Retinal pigment epithelial cell (primary cell): ENCODE data around the gene NPC1.
"Not testable (repeated sequence)": the region's sequence is repeated elsewhere in the genome, so short reads cannot be mapped to it uniquely, and the experiment has no call there.

Experiments
- DNase-seq: peaks from one replicate; pipeline ENCODE4 v3.0.0-alpha.2; 2010; ENCODE audit warnings: low read depth
- H3K4me3 ChIP-seq: 2 replicates; pipeline ENCODE4 v1.5.1; 2011; ENCODE audit warnings: mild to moderate bottlenecking, low read length, control low read depth, moderate library complexity
- TF ChIP-seq, protein P1 (sequence below): conservative IDR thresholded peaks from 2 replicates; pipeline ENCODE4 v1.5.1; 2011; ENCODE audit warnings: low read depth, low read length, control low read depth, inconsistent platforms

NPC1 gene

DNA sequence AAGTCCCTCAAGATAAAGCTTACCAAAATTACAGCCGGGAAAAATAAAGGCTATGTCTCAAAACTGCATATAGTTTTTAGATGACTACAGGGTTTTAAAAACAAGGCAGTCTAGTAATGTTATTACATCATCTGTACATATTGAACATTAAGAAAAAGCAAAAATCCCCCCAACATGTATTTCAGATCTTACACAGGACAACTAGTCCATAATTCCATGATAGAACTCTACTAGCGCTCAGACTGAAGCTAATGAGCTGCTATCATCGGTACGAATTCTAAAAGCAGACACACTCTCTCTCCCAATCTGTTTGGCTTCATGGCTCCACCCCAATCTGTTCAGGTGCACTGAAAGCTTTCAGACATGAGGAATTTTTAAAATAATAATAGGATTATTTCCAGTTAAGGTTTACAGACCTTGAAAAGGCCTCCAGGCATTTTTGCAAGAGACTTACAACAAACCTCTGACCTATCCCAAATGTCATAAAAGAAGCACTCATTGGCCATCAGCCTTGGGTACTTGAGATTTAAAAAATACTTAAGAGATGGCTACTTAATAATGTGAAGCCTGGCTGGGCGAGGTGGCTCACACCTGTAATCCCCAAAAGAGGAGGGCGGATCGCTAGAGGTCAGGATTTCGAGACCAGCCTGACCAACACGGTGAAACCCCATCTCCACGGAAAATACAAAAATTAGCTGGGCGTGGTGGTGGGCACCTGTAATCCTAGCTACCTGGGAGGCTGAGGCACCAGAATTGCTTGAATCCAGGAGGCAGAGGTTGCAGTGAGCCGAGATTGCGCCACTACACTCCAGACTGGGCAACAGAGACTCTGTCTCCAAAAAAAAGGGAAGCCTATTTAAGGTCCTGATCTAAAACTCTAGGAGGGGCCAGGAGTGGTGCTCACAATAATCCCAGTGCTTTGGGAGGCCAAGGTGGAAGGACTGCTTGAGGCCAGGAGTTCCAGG, 2.0 kb downstream of the NPC1 start:
- TF ChIP-seq, protein P1, sequence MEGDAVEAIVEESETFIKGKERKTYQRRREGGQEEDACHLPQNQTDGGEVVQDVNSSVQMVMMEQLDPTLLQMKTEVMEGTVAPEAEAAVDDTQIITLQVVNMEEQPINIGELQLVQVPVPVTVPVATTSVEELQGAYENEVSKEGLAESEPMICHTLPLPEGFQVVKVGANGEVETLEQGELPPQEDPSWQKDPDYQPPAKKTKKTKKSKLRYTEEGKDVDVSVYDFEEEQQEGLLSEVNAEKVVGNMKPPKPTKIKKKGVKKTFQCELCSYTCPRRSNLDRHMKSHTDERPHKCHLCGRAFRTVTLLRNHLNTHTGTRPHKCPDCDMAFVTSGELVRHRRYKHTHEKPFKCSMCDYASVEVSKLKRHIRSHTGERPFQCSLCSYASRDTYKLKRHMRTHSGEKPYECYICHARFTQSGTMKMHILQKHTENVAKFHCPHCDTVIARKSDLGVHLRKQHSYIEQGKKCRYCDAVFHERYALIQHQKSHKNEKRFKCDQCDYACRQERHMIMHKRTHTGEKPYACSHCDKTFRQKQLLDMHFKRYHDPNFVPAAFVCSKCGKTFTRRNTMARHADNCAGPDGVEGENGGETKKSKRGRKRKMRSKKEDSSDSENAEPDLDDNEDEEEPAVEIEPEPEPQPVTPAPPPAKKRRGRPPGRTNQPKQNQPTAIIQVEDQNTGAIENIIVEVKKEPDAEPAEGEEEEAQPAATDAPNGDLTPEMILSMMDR, result no peak
- no peak for DNase-seq
- H3K4me3 ChIP-seq, result peak overlapping the region; percentile 80

DNA sequence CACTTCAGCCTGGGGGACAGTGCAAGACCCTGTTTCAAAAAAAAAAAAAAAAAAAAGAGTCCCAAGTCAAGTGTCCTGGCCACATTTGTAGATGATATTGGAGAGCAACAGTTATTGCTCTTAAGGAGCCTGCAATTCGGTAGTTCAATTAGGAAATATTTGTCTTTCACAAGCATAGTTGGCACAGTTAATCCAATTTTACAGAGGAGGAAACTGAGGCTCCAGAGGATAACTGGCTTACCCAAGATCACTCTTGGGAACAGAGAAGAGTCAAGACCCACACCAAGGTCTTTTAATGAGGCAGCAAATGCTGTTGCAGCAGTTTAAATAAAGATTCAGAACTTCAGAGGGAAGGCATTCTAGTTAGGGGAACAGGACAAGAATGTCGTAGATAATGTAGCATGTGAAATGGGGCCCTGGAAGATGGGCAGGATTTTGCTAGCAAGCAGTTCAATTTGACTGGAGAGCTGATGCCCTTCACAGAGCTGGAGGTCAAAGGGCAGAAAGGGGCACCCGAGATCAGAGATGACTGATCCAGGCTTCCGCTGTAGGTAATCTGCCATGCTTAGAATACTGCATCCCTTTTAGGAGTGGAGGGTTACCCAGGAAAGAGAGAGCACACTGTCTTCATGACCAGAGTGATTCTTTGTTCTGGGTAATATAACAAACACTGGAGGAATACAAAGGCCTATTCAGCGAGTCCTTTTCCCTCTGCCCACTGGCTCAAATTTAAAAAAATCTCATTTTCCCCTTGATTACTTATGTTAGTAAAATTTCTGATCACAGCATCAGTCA, 3.0 kb downstream of the NPC1 start:
- no peak for DNase-seq
- H3K4me3 ChIP-seq, result peak overlapping the region; percentile 80
- TF ChIP-seq, protein P1, result no peak

DNA sequence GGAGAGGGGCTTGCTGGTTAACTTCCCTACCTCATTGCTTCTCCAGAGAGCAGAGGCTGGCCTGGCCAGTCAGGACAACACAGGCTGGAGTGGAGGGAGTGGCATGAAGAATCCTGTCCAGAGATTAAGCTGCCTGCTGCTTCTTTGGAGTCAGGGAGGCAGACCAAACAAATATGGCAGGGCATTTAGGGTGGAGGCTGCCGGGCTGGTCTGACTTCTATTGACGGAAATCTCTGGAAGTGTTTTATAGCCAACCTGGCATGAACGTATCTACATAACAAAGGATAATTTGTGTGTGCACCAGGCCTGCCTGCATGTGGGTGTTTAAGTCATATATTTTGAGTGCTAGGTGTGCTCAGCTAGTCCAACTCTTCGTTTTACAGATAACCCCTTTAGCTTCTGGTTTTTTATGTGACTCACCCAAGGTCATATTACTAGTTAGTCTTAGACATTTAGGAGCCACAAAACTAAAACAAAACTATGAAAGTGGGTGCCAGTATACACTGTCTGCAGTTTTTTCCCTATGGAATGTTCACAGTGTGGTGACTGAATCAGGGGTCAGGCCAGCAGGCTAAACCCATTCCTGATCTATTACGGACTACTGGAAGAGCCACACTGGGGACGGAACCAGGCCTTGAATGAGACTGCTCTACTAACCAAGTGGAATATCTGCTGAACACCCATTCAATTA, 5.5 kb downstream of the NPC1 start:
- peak overlapping the region; percentile 7 for H3K4me3 ChIP-seq
- no peak for DNase-seq
- TF ChIP-seq, protein P1, result no peak

DNA sequence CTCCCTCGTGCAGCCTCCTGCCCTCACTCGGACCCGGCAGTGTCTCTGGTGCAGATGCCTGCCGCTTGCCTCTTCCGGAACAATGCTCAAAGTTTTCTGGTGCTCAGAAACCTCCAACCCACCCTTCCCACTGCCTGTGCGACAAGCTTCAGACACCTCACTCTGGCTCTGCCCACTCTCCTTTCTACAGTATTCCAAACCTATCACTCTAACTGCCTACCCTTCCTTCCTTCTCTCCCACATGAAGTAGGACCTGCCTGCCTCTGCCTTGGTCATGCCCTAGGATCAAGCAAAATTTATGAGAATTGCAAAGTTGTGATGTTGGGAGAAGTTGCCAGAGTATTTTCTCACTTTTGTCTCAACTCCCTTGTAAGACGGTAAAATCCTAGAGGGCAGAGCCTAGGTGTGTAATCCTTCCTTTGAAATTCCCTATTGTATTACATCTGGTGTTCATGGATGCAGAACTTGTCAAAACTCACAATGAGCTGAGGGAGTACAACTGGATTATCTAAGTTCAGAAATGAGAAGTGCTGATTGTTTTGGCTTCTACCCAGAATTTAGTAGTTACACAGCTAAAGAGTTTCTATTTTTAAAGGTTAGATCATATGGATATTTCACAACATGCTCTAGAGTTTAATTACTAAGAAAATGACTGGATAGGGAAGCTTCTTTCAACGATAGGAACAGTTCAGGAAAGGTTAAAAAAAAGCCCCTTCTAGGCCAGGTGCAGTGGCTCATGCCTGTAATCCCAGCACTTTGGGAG, 7.2 kb downstream of the NPC1 start:
- TF ChIP-seq, protein P1, result no peak
- DNase-seq, result peak; percentile 54
- H3K4me3 ChIP-seq, result no peak overlapping the region

DNA sequence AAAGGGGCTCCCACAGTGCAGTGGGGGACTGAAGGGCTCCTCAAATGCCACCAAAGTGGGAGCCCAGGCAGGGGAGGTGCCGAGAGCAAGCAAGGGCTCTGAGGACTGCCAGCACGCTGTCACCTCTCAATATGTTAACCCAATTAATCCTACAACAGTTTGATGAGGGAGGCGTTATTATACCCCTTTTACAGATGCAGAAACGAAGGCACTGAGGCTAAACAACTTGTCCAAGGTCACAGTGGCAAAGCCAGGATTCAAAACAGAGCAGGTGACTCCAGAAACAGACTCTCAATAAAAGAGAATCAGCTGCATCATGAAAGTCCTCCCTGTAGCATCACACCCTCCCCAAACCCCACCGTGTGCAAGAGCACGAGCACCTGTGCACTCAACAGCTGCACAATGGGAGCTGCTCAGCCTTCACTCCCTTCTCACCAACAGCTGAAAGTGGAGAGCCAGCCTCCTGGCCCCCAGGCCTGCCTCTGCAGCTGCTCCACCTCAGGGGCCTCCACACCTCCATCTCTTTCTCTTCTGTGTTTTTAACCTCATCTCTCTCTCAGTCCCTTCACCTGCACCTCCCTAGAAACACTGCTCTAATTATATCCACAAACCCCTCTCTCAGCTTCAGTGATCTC, 8.1 kb downstream of the NPC1 start:
- DNase-seq, result no peak
- H3K4me3 ChIP-seq, result no peak overlapping the region
- TF ChIP-seq, protein P1, result no peak

DNA sequence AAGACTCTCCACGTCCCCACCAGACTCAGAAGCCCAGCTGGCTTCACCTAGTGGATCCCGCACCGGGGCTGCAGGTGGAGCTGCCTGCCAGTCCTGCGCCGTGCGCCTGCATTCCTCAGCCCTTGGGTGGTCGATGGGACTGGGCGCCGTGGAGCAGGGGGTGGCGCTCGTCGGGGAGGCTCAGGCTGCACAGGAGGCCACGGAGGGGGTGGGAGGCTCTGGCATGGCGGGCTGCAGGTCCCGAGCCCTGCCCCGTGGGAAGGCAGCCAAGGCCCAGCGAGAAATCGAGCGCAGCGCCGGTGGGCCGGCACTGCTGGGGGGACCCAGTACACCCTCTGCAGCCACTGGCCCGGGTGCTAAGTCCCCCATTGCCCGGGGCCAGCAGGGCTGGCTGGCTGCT, 8.8 kb downstream of the NPC1 start:
- H3K4me3 ChIP-seq, DNase-seq: not testable (repeated sequence)
